ENCODE results near the gene MYBL2. TPM values are rescaled to one million over a fixed set of nuclear protein-coding genes. Genes with fewer than 3 reads are reported as not detected.

MYBL2 gene
- total RNA-seq, 4 donors from 2014 or later = 0.57 to 0.85 (median 0.66) TPM; not detected in 1

DNA sequence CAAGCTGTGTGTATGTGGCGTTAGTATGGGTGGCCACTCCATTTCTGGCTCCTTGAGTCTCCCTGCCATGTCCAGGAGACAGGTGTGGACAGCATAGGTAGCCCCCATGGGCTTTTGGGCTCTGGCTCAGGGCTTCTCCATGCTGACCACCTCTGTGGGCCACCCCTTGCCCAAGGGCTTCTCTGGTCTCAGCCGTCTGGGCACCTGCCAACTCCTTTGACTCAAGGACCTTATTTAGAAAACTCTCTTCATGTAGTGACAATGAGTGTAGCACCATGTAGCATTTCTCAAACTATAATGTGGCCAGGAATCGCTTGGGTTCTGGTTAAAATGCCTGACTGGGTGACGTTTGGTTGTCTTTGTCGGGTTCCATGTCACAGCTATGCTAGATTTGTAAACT, 65.0 kb downstream of the MYBL2 start:
- TF ChIP-seq, protein P1, sequence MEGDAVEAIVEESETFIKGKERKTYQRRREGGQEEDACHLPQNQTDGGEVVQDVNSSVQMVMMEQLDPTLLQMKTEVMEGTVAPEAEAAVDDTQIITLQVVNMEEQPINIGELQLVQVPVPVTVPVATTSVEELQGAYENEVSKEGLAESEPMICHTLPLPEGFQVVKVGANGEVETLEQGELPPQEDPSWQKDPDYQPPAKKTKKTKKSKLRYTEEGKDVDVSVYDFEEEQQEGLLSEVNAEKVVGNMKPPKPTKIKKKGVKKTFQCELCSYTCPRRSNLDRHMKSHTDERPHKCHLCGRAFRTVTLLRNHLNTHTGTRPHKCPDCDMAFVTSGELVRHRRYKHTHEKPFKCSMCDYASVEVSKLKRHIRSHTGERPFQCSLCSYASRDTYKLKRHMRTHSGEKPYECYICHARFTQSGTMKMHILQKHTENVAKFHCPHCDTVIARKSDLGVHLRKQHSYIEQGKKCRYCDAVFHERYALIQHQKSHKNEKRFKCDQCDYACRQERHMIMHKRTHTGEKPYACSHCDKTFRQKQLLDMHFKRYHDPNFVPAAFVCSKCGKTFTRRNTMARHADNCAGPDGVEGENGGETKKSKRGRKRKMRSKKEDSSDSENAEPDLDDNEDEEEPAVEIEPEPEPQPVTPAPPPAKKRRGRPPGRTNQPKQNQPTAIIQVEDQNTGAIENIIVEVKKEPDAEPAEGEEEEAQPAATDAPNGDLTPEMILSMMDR (IDR thresholded peaks at IDR 0.05; ENCODE audit: low read depth) = no peak

DNA sequence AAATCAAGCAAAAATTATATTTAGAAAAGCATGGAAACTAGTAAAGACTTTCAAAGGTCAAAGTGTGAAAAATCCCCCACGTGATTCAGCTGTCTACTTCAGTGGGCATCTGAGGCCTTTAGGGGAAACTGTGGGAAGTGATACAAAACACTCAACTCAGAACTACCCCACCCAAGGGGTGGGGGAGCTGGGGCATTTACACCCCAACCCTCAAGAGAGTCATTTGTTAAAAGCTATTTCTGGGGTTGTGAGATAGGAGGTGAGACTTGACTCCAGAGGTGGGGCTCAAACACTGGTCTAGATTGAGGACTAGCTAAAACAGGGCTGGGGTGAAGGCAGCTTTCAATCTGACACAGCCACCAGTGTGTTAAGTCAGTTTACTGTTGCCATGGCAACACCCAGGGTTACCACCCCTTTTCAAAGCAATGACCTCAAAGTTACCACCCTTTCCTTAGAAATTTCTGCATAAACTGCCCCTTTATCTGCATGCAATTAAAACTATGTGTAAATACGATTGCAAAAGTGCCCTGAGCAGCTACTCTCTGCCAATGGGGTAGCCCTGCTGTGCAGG, 69.8 kb downstream of the MYBL2 start:
- TF ChIP-seq, protein P1 (IDR thresholded peaks at IDR 0.05; ENCODE audit: low read depth) = no peak

DNA sequence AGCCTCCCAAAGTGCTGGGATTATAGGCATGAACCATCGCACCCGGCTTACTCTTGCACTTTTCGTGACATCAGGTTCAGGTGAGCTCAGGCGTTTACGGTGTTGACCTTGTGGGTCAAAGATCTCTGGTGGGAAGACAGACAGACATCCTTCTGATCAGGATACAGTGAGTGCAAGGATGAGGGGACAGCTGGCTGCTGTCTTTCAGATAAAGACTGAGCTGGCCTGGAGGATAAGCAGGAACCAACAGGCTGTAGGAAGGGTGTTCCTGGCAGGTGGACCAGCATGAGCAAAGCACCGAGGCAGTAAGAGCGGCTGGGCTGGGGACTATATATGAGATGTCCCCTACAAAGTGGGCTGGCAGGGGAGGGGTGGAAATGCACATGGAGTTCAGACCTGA, 71.0 kb downstream of the MYBL2 start:
- TF ChIP-seq, protein P1 (IDR thresholded peaks at IDR 0.05; ENCODE audit: low read depth) = no peak

DNA sequence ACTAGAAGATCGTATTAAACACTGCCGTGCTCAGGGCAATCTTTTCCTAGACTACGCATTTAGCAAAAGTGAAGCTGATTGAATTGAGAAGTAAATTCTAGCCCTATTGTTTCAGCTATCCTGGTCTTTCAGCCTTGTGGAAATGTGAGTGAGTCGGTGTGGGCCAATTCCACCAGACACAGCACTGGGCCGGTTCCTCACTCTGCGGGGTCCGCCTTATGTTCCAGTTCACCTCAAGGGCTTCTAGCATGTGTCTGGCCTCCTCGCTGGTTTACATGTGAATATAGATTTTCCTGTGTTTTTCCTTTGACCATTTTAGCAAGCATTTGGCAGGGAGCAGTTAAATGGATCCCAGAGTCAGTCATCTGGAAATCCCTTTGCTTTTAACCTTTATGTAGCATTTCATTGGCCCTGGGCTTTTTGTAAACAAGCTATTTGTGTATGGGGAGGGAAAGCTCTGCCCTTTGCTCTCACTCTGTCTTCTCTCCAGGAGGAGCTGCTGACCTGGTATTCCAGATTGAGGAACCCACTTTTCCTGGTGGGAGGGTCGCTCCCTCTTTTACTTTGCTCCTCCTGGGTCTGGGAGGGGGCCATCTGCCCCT, 72.3 kb downstream of the MYBL2 start:
- TF ChIP-seq, protein P1 (IDR thresholded peaks at IDR 0.05; ENCODE audit: low read depth) = no peak

DNA sequence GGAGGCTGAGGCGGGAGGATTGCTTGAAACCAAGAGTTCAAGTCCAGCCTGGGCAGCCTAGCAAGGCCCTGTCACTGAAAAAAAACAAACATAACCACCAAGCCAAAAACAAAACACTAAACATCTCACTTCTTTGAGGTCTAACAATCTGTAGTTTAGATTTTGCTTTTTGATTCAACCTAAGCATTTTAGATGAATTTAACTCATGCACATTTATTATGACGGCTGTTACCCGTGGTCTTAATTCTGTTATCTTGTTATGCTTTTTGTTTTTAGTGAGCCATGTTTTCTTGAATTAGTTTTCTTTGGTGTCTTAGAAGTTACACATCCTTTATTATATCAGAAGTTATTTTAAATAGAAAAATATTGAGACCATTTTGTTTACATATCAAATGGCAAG, 73.7 kb downstream of the MYBL2 start:
- TF ChIP-seq, protein P1 (IDR thresholded peaks at IDR 0.05; ENCODE audit: low read depth) = no peak

DNA sequence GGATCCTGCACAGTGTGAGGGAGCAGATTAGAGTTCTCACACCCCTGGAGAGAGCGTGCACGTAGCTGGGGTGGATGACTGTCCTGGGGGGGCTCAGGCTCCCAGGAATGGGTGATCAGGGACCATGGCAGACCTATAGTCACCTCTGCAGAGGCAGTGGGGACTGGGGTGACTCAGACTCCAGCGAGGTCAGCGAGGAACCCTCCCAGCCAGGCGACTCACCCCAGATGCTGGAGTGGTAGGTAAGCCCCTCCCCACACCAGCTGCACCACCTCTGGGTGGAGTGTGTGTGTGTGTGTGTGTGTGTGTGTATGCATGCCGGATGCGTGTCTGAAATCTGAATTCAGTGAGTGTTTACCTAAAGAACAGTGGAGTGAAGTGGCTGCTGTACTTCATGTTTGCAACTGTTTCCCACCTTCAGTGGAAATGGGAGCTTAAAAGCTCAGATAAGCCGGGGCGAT, 77.3 kb downstream of the MYBL2 start:
- TF ChIP-seq, protein P1 (IDR thresholded peaks at IDR 0.05; ENCODE audit: low read depth) = no peak

DNA sequence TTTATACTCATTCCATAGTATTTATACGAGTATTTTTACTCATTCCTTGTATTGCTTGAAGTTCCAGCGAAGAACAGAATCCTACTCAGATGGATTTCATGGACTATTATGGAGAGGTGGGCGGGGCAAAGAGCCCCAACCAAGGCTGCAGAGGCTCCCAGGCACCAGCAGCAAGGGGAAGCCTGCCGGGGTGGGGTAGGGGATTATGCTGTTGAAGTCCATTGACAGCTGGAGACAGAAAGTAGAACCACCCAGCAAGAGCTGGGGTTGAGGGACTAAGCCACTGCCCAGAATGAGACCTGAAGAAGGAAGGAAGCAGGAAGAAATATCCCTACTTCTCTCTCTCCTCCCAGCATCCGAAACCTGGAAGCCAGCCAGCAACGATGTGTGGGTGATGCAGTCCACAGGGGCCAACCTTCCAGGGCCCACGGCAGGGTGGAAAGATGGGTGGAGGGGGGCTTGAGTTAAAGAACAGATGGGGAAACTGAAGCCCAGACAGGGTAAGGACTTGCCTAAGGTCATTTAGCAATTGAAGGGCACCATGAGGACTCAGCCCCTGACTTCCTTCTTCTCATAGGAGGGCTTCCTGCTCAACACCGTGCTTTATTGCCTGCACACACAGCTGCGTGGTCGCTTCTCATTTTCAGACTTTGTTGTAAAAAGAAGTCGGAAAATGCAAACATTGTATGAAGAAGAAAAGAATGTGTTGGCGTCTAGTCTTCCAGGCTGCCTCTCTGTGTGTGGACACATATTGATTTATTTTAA, 78.2 kb downstream of the MYBL2 start:
- TF ChIP-seq, protein P1 (IDR thresholded peaks at IDR 0.05; ENCODE audit: low read depth) = no peak

Measured in subcutaneous adipose tissue (tissue), 4 donors.